ENCODE measurements around the gene CDH15.

DNA sequence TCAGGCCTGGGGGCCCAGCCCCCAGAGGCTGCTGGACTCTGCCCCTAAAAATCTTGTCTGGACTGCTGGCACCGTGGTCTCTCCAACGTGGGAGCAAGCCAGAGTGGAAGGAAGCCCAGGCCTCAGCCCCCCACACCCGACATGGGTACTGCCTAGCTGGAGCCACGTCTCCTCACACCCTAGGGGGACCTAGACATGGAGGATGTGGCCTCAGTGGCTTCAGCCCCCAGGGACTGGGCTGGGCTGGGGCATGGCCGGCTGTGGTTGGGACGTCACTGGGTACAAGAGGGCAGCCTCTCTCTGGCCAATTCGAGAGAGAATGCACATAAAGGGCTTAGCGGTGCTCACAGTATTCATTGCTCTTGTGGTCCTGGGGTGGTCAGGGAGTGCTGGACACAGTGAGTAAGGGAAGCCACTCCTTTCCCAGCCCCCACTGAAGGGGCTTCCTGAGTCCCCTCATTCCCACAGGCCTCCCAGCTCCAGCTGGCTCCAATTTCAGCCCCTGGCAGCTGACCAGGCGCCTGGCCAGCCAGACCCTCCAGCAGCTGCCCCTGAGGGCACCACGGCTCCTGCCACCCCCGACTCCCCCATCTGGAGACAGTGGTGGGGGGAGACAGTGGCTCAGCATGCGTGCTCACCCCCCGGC lies 1.1 kb downstream of the CDH15 start:
- TF ChIP-seq POLR2A (IDR thresholded peaks at IDR 0.05) = no peak
- TF ChIP-seq, protein P1, sequence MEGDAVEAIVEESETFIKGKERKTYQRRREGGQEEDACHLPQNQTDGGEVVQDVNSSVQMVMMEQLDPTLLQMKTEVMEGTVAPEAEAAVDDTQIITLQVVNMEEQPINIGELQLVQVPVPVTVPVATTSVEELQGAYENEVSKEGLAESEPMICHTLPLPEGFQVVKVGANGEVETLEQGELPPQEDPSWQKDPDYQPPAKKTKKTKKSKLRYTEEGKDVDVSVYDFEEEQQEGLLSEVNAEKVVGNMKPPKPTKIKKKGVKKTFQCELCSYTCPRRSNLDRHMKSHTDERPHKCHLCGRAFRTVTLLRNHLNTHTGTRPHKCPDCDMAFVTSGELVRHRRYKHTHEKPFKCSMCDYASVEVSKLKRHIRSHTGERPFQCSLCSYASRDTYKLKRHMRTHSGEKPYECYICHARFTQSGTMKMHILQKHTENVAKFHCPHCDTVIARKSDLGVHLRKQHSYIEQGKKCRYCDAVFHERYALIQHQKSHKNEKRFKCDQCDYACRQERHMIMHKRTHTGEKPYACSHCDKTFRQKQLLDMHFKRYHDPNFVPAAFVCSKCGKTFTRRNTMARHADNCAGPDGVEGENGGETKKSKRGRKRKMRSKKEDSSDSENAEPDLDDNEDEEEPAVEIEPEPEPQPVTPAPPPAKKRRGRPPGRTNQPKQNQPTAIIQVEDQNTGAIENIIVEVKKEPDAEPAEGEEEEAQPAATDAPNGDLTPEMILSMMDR (IDR thresholded peaks at IDR 0.05) = no peak
